GM12875 (cell line): ENCODE results near the gene MIGA2.

Experiments used
- H3K4me3 ChIP-seq: one replicate; pipeline ENCODE4 v1.5.1; 2011; ENCODE audit warnings: low read depth, low read length, control low read depth
- TF ChIP-seq, protein P1 (sequence below): IDR thresholded peaks from 2 replicates; pipeline ENCODE4 v1.5.1; 2011; ENCODE audit warnings: low read depth, mild to moderate bottlenecking, control low read depth, inconsistent platforms, low read length, moderate library complexity, borderline replicate concordance; ENCODE audit not compliant: insufficient read depth

Gene MIGA2

DNA sequence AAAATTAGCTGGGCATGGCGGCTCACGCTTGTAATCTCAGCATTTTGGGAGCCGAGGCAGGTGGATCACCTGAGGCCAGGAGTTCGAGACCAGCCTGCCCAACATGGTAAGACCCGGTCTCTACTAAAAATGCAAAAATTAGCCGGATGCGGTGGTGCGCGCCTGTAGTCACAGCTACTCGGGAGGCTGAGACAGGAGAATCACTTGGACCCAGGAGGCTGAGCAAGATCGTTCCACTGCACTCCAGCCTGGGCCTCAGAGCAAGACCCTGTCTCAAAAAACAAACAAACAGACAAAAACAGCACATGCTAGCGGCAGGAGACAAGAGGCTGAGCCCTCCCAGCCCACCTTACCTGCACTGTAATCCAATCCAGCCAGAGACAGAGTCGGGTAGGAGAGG lies 43.4 kb downstream of the MIGA2 start:
- H3K4me3 ChIP-seq: peak overlapping the region; percentile 74
- TF ChIP-seq, protein P1, sequence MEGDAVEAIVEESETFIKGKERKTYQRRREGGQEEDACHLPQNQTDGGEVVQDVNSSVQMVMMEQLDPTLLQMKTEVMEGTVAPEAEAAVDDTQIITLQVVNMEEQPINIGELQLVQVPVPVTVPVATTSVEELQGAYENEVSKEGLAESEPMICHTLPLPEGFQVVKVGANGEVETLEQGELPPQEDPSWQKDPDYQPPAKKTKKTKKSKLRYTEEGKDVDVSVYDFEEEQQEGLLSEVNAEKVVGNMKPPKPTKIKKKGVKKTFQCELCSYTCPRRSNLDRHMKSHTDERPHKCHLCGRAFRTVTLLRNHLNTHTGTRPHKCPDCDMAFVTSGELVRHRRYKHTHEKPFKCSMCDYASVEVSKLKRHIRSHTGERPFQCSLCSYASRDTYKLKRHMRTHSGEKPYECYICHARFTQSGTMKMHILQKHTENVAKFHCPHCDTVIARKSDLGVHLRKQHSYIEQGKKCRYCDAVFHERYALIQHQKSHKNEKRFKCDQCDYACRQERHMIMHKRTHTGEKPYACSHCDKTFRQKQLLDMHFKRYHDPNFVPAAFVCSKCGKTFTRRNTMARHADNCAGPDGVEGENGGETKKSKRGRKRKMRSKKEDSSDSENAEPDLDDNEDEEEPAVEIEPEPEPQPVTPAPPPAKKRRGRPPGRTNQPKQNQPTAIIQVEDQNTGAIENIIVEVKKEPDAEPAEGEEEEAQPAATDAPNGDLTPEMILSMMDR: no peak

GRCh38 chr9:129080298-129080600 lies 43.8 kb downstream of the MIGA2 start:
- peak overlapping the region; percentile 74 for H3K4me3 ChIP-seq
- TF ChIP-seq, protein P1: no peak

- peak within 1 kb of the TSS; percentile 83 for H3K4me3 ChIP-seq
- TF ChIP-seq, protein P1: no peak
Measured at GRCh38 chr9:129080601-129081387, 44.4 kb downstream of the MIGA2 start, which contains the start of gene DOLPP1. Gene DOLPP1 (plus strand): TSS chr9:129081111. CDS start chr9:129081132, 21 bp downstream.

- TF ChIP-seq, protein P1: no peak
Measured at GRCh38 chr9:129081388-129081904, 45.0 kb downstream of the MIGA2 start.

GRCh38 chr9:129084087-129084486 lies 47.7 kb downstream of the MIGA2 start:
- no peak overlapping the region for H3K4me3 ChIP-seq
- TF ChIP-seq, protein P1: no peak

More at GRCh38 chr9:129081388-129081904, 45.0 kb downstream of the MIGA2 start:
- H3K4me3 ChIP-seq: peak overlapping the region; percentile 83

- TF ChIP-seq, protein P1: no peak
Measured at GRCh38 chr9:129089246-129089645, 52.8 kb downstream of the MIGA2 start.

More at GRCh38 chr9:129089246-129089645, 52.8 kb downstream of the MIGA2 start:
- H3K4me3 ChIP-seq: no peak overlapping the region
